Activated CD8-positive, alpha-beta memory T cell treated with anti-CD3 and anti-CD28 coated beads, Interleukin-2, amount 50 U/mL, for 48 hours (primary cell): ENCODE measurements around the gene XRCC3.

ENCODE experiments used
- DNase-seq: peaks from one replicate; pipeline ENCODE4 v3.0.0-alpha.2; 2020

XRCC3 gene

GRCh38 chr14:103725001-103725682, 9.9 kb upstream of the XRCC3 start:
- DNase-seq: no peak

- no peak for DNase-seq
Measured at GRCh38 chr14:103724116-103724515, 8.9 kb upstream of the XRCC3 start.

- DNase-seq: no peak
Measured at GRCh38 chr14:103723748-103724081, 8.5 kb upstream of the XRCC3 start.

- no peak for DNase-seq
Measured at GRCh38 chr14:103721334-103722120, 6.3 kb upstream of the XRCC3 start.

GRCh38 chr14:103719751-103720150, 4.5 kb upstream of the XRCC3 start:
- no peak for DNase-seq

- no peak for DNase-seq
Measured at GRCh38 chr14:103718572-103718971, 3.3 kb upstream of the XRCC3 start.

GRCh38 chr14:103716899-103717411, 1.7 kb upstream of the XRCC3 start:
- no peak for DNase-seq

GRCh38 chr14:103716091-103716801, 995 bp upstream of the XRCC3 start:
- DNase-seq: no peak

GRCh38 chr14:103714063-103714724, 1.1 kb downstream of the XRCC3 start:
- DNase-seq: no peak

GRCh38 chr14:103713304-103714062, 1.8 kb downstream of the XRCC3 start:
- no peak for DNase-seq

- no peak for DNase-seq
Measured at GRCh38 chr14:103712633-103713247, 2.5 kb downstream of the XRCC3 start.

- DNase-seq: no peak
Measured at GRCh38 chr14:103711516-103712431, 3.5 kb downstream of the XRCC3 start.

GRCh38 chr14:103710771-103711377, 4.4 kb downstream of the XRCC3 start:
- DNase-seq: no peak

- DNase-seq: no peak
Measured at GRCh38 chr14:103709814-103710213, 5.4 kb downstream of the XRCC3 start.

- no peak for DNase-seq
Measured at GRCh38 chr14:103708750-103709187, 6.5 kb downstream of the XRCC3 start.

- DNase-seq: no peak
Measured at GRCh38 chr14:103707329-103708263, 7.7 kb downstream of the XRCC3 start.

GRCh38 chr14:103706551-103707328, 8.5 kb downstream of the XRCC3 start:
- no peak for DNase-seq
